GM21367 (cell line): ENCODE measurements around the gene KLHL30.

ENCODE experiments used
- ATAC-seq: cut with Tn5 transposase; IDR thresholded peaks from one replicate; pipeline ENCODE4 v1.9.1; 2021; ENCODE audit not compliant: unreplicated experiment

The KLHL30 gene

DNA sequence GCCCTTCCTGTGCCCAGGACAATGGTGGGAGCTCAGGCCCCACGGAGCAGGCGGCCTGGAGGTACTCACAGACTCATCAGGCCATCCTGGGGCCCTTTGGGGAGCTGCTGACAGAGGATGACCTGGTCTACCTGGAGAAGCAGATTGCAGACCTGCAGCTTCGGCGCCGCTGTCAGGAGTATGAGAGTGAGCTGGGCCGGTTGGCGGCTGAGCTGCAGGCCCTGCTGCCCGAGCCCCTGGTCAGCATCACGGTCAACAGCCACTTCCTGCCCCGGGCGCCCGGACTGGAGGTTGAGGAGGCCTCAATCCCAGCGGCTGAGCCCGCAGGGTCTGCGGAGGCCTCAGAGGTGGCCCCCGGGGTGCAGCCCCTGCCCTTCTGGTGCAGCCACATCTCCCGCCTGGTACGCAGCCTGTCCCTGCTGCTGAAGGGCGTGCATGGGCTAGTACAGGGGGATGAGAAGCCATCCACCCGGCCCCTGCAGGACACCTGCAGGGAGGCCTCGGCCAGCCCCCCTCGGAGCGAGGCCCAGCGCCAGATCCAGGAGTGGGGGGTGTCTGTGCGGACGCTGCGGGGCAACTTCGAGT is 8.3 kb upstream of the KLHL30 start:
- no peak for ATAC-seq

DNA sequence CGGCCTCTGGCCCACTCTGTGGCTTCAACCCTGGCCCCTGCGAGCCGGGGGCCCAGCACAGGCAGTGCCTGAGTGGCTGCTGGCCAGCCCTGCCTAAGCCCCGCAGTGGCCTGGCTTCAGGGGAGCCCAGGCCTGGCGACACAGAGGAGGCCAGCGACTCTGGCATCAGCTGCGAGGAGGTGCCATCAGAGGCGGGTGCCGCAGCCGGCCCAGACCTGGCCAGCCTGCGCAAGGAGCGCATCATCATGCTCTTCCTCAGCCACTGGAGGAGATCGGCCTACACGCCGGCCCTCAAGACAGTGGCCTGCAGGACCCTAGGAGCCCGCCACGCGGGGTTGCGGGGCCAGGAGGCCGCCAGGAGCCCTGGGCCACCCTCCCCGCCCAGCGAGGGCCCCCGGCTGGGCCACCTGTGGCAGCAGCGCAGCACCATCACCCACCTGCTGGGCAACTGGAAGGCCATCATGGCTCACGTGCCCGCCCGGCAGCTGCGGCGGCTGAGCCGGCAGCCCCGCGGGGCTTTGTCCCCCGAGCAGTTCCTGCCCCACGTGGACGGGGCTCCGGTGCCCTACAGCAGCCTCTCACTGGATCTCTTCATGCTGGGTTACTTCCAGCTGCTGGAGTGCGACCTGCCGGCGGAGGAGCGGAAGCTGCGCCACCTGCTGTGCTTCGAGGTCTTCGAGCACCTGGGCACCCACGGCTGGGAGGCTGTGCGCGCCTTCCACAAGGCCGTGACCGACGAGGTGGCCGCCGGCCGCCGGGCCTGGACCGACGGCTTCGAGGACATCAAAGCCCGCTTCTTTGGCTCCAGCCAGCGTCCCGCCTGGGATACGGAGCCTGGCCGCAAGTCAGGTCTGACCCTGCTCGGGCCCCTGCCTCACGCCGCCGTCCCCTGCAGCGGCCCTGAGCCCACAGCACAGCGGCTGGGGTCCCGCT is 7.5 kb upstream of the KLHL30 start:
- ATAC-seq: no peak

DNA sequence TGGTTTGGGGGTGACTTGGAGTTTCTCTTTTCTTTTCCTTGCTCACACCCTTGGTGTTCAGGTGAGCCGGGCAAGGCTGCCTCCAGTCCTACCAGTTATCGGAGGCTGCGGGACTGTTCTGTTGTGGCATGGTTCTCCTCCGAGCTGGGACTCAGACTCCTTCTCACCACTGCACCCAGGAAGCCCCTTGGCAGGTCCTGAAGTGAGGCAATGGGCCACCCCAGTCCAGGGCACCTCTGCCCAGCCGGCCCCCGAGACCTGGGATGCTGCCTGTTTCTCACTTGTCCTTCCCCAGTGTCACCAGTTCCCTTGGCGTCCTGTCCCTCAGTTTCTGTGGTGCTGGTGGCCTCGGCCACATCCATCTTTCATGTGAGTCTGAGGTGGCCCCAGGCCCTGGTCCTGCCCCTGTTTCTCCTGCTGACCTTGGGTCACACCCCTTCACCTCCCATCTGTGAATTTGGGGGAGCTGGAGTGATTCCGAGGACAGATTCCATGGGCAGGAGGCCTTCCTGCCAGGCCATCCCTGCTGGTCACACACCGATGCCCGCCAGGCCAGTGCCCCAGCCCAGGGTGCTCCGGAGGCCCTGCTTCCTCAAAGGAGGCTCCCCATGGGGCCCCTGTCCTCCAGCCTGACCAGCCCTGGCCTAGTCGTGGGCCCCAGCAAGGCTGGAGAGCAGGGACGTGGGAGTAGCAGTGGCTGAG is 6.6 kb upstream of the KLHL30 start:
- no peak for ATAC-seq

DNA sequence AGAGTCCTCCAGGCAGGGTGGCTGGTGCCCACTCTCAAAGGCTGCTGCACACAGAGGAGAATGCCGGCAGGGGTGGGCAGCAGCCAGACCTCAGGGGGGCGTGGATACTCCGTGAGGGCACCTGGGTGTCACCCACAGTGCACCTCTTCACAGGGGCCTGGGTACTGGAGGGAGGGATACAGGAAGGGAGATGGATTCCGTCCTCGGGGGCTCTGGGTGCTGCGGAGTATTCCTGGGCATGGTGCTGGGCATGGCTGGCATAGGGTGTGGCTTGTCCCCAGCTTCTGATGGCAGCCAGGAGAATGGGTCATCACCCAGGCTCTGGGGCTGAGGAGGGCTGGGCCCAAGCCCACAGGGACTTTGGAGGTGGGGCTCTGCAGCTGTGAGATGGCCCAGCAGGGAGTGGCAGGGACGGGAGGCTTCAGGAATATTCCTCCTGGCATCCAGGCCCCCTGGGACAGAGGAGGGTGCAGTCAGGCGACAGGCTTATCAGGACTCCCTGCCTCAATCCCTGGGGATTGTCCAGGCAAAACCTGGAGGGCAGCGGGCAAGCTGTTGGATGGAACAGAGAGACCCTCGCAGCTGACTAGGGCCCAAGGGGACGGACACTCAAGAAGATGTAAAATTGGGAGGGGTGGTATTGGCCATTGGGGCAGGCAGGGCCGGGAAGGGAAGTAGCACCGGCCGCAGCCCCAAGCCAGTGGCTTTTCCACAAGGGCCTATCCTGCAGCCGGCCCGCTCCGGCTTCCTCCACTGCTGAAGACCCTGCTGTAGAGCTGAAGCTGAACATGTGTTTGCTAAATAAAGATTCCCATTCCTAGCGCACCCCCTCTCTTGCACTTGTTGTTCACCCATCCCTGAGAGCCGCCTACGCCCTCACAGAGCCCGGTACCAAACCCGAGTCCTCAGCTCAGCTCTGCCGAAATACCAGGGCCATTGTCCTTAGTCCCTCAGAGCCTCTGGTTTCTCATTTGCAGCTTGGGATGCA is 5.7 kb upstream of the KLHL30 start:
- no peak for ATAC-seq

DNA sequence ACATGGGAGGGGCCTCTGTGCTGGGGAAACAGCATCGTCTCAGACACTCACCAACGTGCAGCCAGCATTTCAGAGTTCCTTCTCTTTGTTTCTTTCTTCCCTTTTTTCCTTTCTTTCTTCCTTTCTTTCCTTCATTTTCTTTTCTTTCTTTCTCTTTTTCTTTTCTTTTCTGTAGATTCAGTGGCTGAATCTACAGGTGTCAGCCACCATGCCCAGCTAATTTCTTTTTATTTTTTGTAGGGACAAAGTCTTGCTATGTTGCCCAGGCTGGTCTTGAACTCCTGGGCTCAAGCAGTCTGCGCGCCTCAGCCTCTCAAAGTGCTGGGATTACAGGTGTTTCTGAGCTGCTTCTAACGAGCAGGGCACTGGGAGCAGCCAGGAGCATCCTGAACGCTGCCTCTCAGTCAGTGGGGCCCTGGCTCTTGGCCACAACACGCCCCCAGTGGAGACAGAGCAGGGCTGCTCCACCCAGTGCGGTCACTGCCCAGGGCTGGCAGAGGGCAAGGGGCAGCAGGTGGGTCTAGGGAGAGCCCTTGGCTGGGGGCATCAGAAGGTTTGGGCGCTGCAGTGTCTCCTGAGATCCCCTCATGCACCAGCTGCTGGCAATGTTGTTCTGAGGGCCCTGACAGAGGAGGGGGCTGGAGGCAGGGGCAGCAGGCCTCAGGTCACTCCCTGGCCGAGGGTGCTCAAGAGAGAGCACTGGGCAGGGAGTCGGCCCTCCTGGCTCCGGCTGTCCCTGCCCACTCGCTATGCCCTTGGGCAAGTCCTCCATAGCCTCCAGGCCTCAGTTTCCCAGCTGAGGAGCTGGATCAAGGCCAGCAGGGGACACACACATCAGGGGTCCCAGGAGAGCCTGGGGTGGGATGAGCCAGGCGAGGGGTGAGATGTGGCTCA is 4.7 kb upstream of the KLHL30 start:
- no peak for ATAC-seq

DNA sequence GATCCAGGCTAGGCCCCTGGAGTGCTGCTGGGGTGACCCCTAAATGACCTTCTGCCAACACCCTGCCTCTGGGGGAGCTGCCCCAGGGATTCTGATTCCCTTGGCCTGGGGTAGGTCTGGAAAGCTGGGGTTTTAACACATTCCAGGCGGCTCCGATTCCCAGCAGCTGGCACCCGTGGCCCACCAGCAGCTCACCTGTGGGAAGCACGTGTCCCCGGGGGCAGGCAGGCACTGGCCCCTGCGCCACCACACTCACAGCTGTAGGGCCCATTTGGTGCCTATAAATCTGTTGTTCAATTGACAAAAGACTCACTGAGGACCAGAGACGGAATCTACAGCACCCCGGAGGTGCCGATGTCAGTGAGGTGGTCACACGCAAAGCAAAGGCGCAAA is 4.1 kb upstream of the KLHL30 start:
- ATAC-seq: no peak

DNA sequence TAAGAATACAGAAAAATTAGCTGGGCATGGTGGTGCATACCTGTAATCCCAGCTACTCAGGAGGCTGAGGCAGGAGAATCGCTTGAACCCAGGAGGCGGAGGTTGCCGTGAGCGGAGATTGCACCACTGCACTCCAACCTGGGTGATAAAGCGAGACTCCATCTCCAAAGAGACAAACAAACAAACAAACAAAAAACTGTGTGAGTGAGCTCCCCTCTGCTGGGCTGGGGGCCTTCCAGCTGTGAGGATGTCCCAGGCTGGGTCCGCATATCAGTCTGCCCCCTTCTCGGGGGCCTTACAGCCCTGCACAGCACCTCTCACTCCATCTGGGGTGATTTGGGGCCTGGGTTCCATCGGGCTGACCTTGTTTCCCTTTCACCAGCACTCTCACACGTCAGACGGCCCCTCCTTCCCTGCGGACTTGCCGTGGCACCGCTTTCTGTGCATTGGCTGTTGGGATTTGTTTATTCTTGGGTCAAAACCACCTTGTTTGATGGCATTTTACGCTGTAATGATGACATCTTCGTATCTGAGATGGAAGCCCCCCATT is 2.8 kb upstream of the KLHL30 start:
- no peak for ATAC-seq

DNA sequence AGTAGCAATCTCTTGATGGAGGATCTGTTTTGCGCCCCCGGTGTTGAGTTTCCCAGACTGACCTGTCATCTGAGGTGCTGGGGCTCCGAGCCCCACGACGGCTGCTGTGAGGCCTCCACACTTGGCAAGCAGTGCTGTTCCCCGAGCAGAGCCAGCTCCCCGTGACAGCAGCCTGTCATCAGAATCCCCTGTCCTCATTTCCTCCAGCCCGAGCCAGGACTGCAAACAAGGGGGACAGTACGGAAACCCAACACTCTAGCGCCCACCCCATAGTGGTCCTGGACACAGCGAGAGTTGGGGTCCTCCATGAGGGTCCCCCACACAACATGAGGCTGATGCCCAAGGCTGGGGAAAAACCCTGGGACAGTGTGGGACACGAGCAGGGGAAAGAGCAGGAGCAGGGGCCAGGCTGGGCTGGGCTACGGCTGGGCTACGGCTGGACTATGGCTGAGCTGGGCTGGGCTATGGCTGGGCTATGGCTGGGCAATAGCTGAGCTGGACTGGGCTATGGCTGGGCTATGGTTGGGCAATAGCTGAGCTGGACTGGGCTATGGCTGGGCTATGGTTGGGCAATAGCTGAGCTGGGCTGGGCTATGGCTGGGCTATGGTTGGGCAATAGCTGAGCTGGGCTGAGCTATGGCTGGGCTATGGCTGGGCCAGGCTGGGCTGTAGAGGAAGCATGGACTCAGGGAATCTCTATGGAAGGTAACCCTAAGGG is 1.5 kb upstream of the KLHL30 start:
- no peak for ATAC-seq

DNA sequence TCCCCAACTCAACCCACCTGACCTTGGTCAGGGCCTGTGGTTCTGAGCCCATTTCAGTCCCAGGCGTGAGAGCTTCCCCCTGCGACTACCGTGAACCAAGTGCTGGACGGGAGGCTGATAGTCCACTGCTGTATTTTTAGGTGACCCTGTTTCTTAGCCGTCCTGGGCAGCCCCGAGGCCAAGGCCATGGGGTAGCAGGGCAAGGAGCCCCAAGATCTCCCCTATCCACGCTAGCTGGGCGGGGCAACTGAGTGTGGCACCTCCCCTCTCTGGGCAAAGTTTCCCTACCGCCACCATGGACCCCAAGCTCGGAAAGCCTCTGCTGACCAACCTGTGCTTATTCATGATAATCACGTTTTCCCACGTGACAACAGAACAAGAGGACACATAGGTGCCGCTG is 583 bp upstream of the KLHL30 start:
- ATAC-seq: no peak

DNA sequence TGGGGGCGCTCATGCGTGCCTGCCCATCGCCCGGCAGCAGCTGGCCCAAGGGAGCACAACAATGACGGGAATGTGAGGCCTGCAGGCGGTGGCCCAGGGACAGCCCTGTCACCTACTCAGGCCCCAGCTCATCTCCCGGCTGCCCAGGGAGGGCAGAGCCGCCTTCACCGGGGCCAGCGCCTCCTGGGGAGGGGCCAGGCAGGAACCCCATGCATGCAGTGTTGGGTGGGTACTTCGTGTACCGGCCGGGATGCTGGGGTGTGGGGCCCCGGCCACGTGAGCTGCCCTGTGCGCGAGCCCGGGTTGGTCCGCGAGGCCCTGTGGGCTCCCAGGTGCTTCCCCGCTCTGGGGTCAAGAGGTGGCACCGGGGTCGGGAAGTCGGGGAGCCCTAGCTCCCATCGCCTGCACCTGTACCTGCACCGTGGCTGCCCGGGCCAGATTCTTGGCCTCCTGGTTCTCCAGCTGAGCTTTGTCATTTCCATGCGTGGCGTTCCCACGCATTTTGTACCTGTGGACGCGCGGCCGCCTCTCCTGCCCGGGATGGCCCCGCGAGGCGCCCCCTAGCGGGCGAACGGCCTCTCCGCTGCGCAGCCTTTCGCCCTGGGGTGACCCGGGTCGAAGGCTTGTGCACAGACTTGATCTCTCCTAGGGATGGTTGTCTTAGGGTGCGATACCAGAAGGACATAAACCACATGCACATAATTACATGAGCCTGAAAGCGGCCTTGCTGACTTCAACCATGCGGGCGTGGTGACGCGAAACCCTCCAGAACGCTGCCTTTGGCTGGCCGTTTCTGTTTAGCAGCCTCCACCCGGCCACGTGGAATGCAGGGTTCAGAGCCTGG is 950 bp downstream of the KLHL30 start:
- ATAC-seq: no peak

DNA sequence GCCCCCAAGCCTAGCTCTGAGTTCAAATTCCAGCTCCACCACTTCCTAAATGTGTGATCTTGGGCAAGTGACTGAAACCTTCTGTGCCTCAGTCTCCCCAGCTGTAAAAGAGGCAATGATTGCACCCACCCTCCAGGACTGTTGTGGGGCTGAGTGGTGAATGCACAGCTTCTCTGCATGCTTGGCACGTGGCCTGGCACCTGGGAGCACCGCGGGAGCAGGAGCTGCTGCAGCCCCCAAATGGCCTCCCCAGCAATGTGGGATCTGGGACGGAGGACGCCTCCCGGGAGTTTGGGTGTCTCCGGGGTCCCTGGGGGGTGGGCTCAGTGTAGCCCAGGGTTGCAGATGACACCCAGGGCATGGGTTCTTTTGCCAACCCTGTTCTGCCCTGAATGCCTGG is 1.6 kb downstream of the KLHL30 start:
- no peak for ATAC-seq

DNA sequence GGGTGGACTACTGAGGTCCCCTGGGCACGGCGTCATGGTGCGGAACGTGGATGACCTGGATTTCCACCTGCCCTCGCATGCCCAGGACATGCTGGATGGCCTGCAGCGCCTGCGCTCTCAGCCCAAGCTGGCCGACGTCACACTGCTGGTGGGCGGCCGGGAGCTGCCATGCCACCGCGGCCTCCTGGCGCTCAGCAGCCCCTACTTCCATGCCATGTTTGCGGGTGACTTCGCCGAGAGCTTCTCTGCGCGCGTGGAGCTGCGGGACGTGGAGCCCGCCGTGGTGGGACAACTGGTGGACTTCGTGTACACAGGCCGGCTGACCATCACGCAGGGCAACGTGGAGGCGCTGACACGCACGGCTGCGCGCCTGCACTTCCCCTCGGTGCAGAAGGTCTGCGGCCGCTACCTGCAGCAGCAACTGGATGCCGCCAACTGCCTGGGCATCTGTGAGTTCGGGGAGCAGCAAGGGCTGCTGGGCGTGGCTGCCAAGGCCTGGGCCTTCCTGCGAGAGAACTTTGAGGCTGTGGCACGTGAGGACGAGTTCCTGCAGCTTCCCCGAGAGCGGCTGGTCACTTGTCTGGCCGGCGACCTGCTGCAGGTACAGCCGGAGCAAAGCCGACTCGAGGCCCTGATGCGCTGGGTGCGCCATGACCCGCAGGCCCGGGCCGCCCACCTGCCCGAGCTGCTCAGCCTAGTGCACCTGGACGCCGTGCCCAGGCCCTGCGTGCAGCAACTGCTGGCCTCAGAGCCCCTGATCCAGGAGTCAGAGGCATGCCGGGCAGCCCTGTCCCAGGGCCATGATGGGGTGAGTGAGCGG is 2.5 kb downstream of the KLHL30 start:
- no peak for ATAC-seq

DNA sequence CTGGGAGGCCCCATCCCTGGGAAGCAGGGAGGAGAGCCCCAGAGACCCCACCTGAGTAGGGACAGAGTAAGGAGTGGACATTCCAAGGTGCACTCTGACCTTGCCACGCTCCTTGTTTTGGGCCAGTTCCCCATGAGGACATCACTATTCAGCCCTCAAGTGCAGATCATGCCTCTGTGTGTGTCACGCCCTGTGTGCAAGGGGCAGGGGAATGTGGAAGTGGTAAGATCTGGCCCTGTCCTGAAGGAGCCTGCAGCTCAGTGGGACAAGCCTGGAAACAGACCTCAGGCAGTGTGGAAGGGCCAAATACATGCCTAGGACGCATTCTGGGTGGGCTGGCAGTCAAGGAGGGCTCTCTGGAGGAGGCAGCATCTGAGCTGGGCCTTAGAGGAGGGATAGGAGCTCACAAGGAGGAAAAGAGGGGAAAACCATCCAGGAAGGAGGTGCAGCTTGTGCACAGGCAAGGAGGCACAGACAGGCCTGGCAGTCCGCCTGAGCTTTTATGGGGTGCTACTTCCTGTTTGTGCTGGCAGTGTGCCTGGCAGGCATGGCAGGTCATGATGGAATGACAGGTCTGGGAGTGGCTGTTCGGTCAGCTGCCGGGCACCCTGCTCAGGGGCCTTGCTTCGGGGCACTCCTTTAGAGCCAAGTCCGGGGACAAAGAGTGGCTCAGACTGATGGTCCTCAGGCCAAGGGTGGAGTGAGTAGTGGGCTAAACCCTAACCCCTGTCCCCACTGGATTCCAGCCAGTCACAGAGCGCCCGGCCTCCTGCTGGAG is 3.3 kb downstream of the KLHL30 start:
- ATAC-seq: no peak

DNA sequence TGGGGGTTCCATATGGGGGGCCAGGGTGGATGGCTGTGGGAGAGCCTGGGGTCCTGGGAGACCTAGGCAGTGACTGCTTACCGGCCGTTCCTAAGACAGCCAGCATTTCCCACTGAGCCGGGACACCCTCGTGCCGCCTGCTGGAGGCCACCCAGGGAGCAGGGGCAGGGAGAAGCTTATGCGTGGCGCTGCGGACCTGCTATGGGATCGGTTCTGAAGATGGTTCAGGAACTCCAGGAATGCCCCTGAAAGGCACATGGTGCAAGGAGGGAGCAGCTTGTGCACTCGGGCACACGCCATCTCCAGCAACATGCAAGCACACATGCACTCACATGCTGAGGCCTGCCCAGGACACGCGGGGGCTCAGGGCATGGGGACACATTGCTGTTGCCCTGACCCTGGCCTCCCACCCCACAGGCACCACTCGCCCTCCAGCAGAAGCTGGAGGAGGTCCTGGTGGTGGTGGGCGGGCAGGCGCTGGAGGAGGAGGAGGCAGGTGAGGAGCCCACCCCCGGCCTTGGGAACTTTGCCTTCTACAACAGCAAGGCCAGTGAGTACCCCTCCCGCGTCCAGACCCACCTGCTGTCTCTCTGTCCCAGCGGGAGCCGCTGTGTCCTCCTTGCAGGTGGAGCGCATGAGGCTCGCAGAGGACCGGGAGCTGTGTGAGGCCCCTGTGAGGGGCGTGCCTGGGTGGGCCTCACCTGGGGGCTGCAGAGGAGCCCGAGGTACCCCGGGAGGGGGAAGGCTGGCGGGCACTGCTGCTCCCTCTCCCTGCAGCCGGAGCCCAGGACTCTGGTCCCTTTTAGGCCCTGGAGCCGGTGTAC is 4.1 kb downstream of the KLHL30 start:
- ATAC-seq: no peak

DNA sequence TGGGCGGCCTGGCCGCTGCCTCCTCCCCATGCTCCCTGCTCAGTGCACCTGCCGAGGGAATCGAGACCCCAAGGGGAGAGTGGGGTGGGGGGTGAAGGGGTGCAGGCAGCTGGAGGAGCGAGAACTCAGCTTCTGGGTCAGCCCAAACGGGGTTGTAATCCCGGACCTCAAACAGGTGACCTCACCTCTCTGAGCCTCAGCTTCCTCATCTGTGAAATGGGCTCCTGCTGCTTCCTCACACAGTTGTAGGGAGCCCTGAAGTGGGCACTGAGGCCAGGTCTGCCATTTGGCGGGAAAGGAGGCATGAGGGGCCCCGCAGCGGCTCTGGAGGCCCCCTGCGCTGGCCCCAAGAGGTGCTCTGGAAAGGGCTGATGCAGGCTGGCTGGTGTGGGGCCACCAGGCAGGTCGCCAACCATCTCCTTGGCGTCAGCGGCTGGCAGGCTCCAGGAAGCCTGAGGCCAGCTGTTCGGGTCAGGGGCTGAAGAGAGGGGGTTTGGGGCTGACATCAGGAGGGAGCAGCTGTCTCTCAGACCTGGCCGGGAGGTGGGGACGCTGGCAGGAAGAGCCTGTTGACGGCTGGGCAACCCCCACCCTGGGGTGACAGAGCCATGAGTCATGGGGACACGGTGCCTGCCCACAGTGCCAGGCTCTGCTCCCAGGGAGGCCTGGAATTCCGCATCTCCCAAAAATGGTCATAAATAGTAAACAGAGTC is 4.9 kb downstream of the KLHL30 start:
- no peak for ATAC-seq
